ENCODE results near the gene FBXL19. TPM values are rescaled to one million over a fixed set of nuclear protein-coding genes. Genes with fewer than 3 reads are reported as not detected.

FBXL19 gene
- total and polyA plus RNA-seq, 2 of the 13 experiments (the other 11 are each of a cell fraction or from before 2014, with no cell fraction given): 6.0 to 13.7 TPM

GRCh38 chr16:30953511-30954124, 30.2 kb downstream of the FBXL19 start (continued):
- no peak for TF ChIP-seq WIZ (CRISPR knock-in tag; IDR thresholded peaks at IDR 0.05)
- TF ChIP-seq HBP1 (CRISPR knock-in tag; IDR thresholded peaks at IDR 0.05; ENCODE audit: low read depth): 0 out of 2 replicates have a peak, but pooled peaks have one; percentile 20
- TF ChIP-seq ZC3H13 (CRISPR knock-in tag; IDR thresholded peaks at IDR 0.05): peak; percentile 91
- no peak for TF ChIP-seq USF2 (IDR thresholded peaks at IDR 0.05; ENCODE audit: low read depth, low read length)
- no peak; the same call in 1 of the 2 replicates for TF ChIP-seq USF2 (CRISPR knock-in tag; IDR thresholded peaks at IDR 0.05; ENCODE audit: borderline replicate concordance)
- TF ChIP-seq ZNF512 (CRISPR knock-in tag; IDR thresholded peaks at IDR 0.05): no peak
- 0 out of 2 replicates have a peak, but pooled peaks have one; percentile 30 for TF ChIP-seq KLF6 (CRISPR knock-in tag; IDR thresholded peaks at IDR 0.05)
- TF ChIP-seq RNF219 (CRISPR knock-in tag; IDR thresholded peaks at IDR 0.05): no peak
- no peak for TF ChIP-seq HMG20B (CRISPR knock-in tag; conservative IDR thresholded peaks at IDR 0.05)
- TF ChIP-seq ZNF367 (CRISPR knock-in tag; IDR thresholded peaks at IDR 0.05; ENCODE audit: borderline replicate concordance): no peak
- 0 out of 2 replicates have a peak, but pooled peaks have one; percentile 30 for TF ChIP-seq SAP130 (CRISPR knock-in tag; IDR thresholded peaks at IDR 0.05; ENCODE audit: low read depth)
- no peak for TF ChIP-seq SOX6 (IDR thresholded peaks at IDR 0.05)
- TF ChIP-seq SOX6 (CRISPR knock-in tag; IDR thresholded peaks at IDR 0.05): peak; percentile 47; the same call in 1 of the 2 replicates
- TF ChIP-seq MBNL3 (CRISPR knock-in tag; conservative IDR thresholded peaks at IDR 0.05): no peak
- no peak for TF ChIP-seq ZC3H4 (CRISPR knock-in tag; IDR thresholded peaks at IDR 0.05; ENCODE audit: borderline replicate concordance)
- TF ChIP-seq ZSCAN20 (CRISPR knock-in tag; IDR thresholded peaks at IDR 0.05; ENCODE audit: borderline replicate concordance): 0 out of 2 replicates have a peak, but pooled peaks have one; percentile 1
- peak; percentile 23; the same call in 1 of the 2 replicates for TF ChIP-seq HNF4A (CRISPR knock-in tag; IDR thresholded peaks at IDR 0.05)
- no peak for TF ChIP-seq TSC22D2 (CRISPR knock-in tag; IDR thresholded peaks at IDR 0.05; ENCODE audit: borderline replicate concordance)
- TF ChIP-seq PAWR (CRISPR knock-in tag; IDR thresholded peaks at IDR 0.05; ENCODE audit: borderline replicate concordance): no peak
- TF ChIP-seq PLSCR1 (CRISPR knock-in tag; IDR thresholded peaks at IDR 0.05; ENCODE audit: borderline replicate concordance): no peak
- TF ChIP-seq HES4 (CRISPR knock-in tag; IDR thresholded peaks at IDR 0.05; ENCODE audit: borderline replicate concordance): no peak; the same call in 1 of the 2 replicates

Data from HepG2 (cell line).